ENCODE results near the gene SHC2.
"Not testable (repeated sequence)": the region's sequence is repeated elsewhere in the genome, so short reads cannot be mapped to it uniquely, and the experiment has no call there.

Gene SHC2

DNA sequence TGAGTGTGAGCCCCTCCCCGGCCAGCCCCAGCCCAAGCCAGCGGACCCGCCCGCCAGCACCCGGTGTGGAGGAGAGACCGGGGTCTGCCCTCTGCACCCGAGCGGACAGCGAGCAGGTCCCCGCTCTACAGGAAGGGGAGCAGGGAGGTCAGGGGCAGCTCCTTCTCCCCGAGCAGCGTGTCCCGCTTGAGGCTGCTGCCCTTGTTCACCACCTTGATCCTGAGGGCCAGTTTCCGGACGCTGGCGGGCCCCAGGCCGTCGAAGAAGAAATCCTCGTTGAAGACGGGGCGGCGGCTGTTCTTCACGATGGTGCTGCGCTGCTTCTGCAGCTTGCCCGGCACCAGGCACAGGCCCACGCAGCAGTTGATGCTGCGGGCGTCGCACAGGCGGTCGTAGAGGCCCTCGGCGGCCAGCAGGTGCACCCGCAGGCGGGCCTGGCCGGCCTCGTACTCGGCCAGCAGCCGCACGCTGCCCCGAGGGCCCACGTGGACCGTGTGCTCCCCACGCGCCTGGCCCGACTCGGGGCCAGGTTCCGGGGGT is 53.8 kb downstream of the SHC2 start:
- no peak for DNase-seq (ENCODE audit: low read depth)

DNA sequence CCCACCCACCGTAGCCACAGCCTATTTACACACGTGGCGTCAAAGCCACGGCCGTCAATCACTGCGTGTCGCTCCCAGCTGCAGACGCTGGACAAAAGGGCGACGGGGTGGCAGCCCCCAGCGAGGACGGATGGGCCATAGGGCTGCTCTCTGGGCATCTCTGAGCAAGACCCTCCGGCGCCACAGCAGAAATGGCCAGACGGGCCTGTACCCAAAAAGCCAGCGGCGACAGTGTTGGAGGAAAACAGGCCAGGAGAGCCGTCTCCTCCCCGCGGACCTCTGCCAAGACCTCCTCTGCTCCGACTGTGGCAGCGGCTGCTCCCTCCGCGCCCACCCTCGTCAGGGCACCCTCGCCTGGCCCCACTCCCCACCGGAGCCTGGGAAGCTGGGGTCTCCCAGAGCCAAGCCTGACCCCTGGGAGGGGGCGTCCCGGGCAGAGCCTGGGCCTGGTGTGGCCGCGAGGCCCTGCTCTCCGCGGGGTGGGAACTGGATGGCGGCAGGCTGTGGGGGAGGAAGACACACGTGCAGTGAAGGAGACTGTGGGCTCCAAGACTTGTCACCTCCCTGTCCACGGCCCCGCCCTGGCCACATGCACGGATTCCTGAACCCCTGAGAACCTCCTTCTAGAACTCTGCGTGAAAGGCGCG is 54.6 kb downstream of the SHC2 start:
- no peak for DNase-seq (ENCODE audit: low read depth)

DNA sequence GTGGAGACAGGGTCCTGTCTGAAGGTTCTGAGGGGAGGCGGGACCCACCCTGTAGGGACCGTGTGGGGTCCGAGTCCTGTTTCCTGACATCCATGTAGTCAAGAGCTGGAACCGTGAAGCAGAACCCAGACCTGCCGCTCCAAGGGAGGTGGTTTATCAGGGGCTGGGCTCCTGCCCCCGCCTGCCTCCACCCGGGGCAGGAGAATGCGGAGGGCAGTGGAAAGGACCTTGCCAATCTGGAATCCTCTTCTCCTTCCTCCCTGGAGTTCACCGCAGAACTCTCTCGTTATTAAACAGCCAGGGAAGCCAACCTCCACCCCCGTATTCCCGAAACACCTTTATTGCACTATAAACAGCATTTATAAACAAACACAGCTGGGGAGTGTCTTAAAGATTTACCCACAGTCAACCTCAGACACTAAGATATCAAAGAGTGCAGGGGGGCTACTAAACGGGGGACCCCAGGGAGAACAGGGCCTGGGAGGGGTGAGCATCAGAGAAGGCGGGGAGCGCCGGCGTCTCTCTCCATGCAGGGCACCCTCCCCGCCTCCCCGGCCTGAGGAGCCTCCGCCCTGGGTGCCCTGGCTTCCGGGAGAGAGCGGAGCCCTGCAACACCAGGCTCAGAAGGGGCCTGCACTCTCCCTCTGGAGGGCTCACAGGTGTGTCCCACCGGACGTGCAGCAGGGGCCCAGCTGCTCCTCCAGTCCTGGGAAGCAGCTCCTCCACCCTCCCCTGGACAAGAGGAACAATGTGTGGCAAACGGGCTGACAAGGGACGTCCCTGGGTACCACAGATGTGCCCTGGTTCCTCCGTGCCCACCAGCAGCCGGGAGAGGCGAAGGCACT is 55.5 kb downstream of the SHC2 start:
- DNase-seq (ENCODE audit: low read depth): no peak

DNA sequence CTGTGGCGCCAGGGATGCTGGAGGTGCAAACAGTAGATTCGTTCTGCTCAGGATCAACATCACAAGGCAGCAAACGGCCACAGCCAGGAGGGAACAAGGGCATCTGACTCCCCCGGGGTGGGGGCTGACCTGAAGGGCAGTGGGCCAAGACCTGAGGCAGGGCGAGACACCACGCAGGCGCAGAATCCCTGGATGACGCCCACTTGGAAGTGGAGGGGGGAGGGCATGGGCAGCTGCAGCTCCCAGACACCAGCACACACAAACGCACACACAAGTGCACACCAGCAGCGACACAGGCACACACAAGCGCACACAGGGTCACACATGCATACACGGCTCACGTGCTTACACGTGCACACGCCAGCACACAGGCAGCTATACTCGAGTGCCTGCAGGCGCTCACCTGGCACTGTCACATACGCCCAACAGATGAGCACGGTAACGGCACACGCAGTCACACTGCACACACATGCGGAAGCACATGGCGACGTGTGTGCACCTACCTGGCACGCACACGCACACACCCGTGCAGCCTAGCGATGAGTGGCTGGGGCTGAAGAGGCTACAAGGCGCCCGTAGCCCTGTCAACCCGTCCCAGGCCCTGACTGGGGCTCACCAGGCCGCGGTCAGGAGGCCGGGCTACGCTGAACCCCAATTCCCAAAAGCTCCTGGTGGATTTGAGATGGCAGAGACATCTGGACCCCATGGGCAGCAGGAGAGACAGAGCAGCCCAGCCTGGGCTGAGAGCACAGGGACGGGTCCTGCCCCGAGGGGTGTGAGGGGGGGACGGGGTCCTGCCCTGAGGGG is 57.4 kb downstream of the SHC2 start:
- DNase-seq (ENCODE audit: low read depth): no peak

DNA sequence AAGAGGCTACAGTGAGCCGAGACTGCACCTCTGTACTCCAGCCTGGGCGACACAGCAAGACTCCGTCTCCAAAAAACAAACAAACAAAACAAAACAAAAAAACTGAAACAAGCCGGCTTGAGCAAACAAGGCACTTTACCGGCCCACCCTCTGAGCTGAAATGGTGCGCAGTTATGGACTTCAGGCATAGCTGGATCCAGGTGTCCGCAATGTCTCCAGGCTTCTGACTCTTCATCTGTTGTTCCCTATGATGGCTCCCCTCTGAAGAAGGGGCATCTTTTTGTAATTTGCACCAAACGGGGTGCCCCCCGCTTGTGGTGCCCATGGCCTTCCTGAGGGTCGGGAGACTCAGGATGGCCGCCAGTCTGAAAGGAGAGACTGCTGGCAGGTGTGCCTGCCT is 58.0 kb downstream of the SHC2 start:
- no peak for DNase-seq (ENCODE audit: low read depth)

DNA sequence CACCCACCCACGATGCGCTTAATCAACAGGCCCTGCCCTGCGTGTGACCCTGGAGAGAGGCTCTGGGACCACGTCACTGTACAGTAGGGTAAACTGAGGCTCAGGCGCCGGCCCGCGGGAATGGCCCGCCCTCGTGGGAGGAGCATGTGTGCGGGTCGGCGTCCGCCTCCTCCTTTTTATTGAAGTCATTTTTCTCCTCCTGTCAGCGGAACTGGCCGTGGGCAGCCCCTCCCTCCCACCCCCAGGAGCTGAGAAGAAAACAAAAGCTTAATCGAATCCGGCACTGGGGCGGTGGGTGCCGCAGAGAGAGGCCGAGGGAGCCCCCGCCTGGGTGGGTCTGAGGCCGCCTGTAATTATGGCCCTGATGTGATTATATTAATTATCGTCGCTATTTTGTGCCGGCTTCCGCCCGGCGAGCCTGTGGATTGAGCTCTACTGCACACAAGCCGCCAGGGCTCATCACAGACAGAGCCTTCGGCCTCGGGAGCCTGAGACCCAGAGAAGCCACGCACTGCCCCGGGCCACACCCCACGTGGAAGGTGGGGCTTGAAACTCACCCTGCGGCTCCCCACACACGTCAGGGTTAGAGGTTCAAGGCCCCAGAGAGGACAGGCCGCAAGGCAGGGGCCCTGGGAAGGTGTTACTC is 58.8 kb downstream of the SHC2 start:
- DNase-seq (ENCODE audit: low read depth): no peak

DNA sequence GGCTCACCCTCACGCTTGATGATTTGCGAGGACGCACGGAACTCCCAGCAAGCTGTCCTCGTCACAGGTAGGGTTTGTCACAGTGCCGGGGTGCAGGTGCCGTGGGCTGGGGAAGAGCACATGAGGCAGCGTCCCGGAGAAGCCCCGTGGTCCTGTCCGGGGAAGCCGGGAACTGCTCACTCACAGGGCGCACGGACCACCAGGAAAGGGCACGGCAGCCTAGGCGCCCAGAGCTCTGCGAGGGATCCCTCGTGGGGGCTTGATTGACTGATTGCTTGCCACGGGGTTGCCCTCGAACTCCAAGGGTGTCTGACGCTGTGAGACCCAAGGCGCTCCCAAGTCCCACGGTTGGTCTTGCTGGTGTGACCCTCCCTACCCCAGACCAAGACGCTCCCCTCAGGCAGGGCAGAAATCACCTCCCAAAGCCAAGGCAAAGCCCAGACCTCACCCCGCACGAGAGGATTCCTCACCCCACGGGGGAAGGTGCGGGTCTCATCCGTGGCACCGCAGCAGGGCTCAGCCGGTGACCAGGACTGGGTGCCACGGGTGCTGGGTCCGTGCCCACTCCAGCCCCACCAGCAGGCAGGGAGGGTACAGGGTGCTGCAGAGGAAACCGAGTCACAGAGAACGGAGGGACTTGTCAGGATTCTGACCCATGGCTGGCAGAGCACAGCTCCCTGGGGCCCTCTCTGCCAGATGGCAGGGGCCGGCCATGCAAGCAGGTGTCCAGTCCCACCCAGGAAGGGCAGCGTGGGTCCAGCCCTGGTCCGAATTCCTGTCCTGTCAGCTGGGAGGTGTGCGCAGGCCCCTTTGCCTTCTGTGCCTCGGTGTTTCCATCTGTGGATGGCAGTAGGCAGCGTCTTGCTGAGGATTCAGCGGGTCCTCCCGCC is 59.6 kb downstream of the SHC2 start:
- no peak for DNase-seq (ENCODE audit: low read depth)

DNA sequence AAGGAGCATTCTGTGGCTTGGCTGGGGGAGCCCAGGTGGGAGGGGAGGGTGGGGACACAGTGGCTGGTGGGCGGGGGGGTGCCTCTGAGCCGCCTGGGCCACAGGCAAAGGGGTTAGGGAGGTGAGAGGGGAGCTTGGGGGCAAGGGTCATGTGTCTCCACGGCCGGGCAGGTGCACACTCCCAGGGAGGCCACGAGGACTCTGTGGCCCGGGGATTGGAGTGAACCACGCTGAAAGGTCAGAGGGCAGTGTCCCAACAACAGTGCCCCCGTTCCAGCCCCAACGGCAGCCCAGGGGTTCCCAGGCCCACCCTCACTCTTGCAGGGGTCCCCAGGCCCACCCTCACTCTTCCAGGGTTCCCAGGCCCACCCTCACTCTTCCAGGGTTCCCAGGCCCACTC is 61.5 kb downstream of the SHC2 start:
- no peak for DNase-seq (ENCODE audit: low read depth)

DNA sequence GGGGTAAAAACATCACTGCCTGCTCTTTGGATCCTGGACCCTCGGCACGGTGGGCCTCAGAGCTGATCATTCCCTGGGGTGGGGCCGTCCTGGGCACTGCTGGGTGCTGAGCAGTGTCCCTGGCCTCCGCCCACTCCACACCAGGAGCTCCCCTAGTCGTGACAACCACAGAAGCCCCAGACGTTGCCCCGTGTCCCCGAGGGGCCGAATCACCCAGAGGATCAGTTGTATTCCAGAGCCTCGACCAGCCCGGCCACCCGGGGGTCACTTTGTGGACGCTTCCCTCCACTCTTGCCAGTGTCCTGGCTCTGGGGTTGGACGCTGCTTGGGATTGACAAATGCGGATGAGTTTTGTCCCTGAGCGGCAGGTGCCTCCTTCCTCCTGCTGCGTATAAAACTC is 62.1 kb downstream of the SHC2 start:
- DNase-seq (ENCODE audit: low read depth): no peak

DNA sequence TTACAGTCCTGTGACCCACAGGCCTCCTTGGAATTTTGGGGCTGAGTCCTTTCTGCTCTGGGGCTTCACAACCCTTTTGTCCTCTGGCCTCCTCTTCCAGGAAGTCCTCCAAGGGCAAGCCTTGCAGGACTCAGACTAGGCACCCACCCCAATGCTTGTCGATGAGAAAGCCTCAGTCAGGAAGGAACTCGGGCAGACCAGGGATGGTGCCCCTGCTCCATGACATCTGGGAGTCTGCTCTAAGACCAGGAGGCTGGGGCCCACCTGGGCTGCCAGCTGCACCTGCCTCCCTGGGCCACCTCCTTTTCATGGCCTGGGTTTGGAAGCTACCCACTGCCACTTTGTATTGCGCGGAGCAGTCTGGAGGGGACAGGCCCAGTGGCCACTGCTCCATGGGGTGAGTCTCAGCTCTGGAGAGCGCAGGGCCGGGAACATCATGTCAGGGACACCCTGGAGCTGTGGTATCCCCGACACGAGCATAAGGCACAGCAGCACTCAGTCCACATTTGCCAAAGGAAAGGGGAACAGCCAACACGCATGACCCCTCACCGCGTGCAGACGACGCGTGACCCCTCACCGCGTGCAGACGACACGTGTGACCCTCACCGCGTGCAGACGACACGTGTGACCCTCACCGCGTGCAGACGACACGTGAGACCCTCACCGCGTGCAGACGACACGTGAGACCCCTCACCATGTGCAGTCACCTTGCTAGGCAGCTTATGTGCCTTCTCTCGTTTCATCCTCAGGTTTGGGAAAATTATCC is 62.7 kb downstream of the SHC2 start:
- DNase-seq (ENCODE audit: low read depth): no peak

DNA sequence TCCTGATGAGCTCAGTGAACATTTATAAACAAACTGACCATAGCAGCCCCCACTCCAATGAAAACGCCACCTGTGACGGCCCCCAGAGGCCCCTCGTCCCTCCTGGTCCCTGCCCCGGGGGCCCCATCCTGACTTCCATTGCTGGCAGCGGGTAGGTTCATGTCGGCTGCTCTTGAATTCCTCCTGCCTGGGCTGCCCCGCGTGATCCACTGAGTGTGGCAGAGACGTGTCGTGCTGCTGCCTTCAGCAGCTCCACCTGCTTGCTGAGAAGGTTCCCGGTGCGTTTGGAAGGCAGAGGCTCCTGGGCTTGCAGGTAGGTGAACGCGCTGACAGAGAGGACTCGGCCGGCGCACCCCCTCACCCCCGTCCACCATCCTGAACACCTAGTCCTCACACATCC is 63.5 kb downstream of the SHC2 start:
- no peak for DNase-seq (ENCODE audit: low read depth)

DNA sequence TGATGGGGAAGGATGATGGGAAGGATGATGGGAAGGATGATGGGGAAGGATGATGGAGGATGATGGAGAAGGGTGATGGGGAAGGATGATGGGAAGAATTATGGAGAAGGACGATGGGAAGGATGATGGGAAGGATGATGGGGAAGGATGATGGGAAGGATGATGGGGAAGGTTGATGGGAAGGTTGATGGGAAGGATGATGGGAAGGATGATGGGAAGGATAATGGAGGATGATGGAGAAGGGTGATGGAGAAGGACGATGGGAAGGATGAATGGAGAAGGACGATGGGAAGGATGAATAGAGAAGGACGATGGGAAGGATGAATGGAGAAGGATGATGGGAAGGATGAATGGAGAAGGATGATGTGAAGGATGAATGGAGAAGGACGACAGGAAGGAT is 65.4 kb downstream of the SHC2 start:
- DNase-seq (ENCODE audit: low read depth): no peak

DNA sequence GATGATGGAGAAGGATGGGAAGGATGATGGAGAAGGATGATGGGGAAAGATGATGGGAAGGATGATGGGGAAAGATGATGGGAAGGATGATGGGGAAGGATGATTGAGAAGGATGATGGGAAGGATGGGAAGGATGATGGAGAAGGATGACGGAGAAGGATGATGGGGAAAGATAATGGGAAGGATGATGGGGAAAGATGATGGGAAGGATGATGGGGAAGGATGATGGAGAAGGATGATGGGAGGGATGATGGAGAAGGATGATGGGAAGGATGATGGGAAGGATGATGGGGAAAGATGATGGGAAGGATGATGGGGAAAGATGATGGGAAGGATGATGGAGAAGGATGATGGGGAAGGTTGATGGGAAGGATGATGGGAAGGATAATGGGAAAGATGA is 66.0 kb downstream of the SHC2 start:
- not testable (repeated sequence) for DNase-seq (ENCODE audit: low read depth)

DNA sequence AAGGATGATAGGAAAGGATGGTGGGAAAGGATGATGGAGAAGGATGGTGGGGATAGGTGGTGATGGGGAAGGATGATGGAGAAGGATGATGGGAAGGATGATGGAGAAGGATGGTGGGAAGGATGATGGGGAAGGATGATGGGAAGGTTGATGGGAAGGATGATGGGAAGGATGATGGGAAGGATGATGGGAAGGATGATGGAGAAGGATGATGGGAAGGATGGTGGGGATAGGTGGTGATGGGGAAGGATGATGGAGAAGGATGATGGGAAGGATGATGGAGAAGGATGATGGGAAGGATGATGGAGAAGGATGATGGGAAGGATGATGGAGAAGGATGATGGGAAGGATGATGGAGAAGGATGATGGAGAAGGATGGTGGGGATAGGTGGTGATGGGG is 67.3 kb downstream of the SHC2 start:
- DNase-seq (ENCODE audit: low read depth): not testable (repeated sequence)

DNA sequence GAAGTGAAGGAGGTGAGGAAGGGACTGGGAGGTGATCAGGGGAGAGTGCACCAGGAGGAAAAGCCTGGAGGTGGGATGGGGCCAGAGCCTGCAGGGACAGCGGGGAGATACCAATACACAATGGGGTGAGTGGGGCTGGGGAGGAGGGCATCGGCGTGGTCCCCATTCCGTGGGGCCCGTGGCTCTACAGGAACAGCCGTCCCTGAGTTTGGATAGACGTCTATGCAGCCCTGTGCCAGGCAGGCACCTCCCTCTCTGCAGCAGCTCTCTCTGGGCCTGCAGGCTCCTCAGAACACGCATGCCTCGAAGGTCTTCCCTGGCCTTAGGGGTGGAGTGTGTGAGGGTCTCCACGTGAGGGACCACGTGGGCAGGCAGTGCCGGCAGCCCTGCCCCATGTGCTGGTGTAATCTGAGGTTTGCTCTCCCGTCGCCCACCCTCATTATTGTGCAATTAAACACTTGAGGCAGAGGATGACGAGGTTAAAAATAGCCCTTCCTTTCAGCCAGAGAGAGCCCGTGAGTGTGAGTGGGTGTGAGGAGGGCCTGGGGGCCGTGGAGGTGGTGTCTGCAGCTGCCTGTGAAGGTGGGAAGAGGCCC is 68.4 kb downstream of the SHC2 start:
- DNase-seq (ENCODE audit: low read depth): no peak

DNA sequence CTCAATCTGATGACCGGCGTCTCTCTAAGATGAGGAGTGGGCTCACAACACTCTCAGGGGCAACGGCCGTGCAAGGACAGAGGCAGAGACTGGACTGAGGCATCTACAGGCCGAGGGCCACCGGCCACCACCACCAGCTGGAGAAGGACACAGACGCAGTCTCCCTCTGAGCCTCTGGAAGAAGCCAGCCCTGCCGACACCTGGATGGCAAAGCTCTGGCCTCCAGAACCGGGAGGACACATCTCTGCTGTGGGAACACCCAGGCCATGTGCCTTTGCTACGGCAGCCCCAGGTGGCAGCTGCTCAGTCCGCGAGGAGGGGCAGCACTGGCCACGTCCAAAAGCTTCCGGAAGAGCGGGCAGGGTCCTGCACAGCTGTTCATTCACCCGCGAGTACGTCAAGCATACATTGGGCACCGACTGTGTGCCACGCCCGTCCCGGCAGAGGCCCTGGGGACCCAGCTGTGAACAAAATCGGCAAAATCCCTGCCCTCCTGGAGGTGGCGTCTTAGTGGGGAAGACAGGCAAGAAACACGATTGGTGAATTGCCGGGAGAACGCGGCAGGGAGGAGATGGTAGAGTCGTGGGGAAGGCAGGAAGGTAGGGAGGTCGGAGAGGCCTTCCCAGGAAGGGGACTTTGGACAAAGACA is 69.0 kb downstream of the SHC2 start:
- DNase-seq (ENCODE audit: low read depth): no peak

DNA sequence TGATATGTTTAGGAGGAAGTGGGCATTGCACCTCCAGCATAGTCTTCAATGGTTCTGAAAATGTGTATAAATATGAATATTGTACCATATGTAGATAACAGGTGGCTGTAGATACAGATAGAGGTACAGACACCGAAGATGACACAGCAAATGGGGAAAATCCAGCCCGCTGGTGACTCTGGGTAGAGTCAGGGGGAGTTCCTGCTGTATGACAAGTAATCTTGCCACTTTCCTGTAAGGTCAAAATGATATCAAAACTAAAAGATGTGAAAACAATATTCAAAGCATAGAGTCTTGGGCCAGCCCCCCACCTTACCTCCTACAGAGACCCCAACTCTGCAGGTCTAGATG is 69.7 kb downstream of the SHC2 start:
- no peak for DNase-seq (ENCODE audit: low read depth)

DNA sequence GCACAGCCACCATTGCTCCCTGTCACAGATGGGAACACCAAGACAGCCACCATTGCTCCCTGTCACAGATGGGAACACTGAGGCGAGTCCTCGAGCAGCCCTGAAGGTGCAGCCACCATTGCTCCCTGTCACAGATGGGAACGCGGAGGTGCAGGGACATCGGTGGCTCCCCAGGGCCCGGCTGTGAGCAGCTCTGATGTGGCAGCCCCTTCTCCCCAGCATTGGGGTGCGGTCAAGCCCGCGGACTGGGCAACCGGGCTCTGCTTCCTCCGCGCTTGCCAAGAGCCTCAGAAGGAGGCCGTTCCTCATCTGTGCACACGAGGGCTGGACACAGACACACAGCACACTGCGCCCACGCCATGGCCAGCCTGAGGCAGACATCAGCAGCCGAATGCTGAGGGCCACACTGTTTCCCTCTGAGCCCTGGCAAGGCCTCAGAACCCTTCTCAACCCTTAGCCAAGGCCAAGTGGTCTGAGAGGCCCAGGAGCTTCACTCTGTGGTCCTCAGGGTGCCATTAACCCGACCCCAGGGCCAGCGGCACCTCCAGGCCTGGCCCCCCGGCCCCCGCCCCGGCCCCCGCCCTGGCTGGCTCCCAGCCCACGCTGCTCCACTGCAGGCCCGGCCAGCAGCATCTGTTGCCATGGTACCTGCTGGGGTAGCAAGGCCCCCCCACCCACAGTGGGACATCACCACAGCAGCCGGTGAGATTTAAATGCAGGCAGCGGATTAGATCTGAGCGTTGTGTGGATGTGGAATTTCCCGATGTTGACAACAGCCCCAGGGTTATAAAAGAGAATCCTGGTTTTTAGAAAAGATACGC is 70.2 kb downstream of the SHC2 start:
- no peak for DNase-seq (ENCODE audit: low read depth)

DNA sequence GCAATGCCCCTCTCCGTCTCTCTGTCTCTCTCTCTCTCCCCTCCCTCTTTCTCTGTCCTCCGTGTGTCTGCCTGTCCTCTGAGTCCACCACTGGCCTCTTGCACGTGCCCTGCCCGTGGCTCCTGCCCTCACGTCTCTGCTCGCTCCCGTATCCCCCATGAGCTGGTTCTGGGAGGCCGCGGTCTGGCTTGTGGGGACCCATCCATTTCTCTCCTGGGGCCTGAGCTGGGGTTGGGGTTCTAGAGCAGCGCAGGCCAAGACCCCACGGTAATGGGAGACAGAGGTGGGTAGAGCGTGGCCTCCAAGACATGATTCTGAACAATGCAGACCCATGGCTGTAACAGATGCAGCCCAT is 70.9 kb downstream of the SHC2 start:
- DNase-seq (ENCODE audit: low read depth): no peak
